Spleen (tissue), 7 donors: Measurements from ENCODE around the gene CNOT3.

Experiments used
- CTCF ChIP-seq, 11 experiments: fragments of 200-600 bp in 7 of 11; fragments of 450-650 bp in 4 of 11; sonication (generic) in 4 of 11; IDR thresholded peaks in 8 of 11; conservative IDR thresholded peaks in 3 of 11; 1 replicate in 7 of 11; 2 replicates in 4 of 11; pipeline versions ENCODE4 v1.4.0 to v1.8.0; 2016 to 2021; ENCODE audit warnings: antibody characterized with exemption in 11 of 11, inconsistent platforms in 4 of 11, mild to moderate bottlenecking in 1 of 11
- POLR2A ChIP-seq, 3 donors: fragments of 450-650 bp; IDR thresholded peaks; one replicate each; pipeline ENCODE4 v1.5.1; 2017; ENCODE audit warnings: antibody characterized with exemption in 3 of 3, mild to moderate bottlenecking in 1 of 3
- POLR2AphosphoS5 ChIP-seq, 3 donors: sonication (generic); formaldehyde crosslinking; IDR thresholded peaks; one replicate each; pipeline ENCODE4 v1.5.1; 2017; ENCODE audit warnings: antibody characterized with exemption in 3 of 3
- donor health status: DM: no; HTN: no; CAD: no; lungs with moderate emphysema.
- donor health status: DM: no; HTN: no; CAD: no.
- donor health status: DM: no; HTN: no; CAD: no.

GRCh38 chr19:54125713-54126112, 11.8 kb upstream of the CNOT3 start:
- no peak for TF ChIP-seq CTCF (IDR thresholded peaks at IDR 0.05 in 8 of 11, conservative IDR thresholded peaks at IDR 0.05 in 3 of 11)
- TF ChIP-seq POLR2AphosphoS5 (IDR thresholded peaks at IDR 0.05) = no peak
- TF ChIP-seq POLR2A (IDR thresholded peaks at IDR 0.05) = no peak
